ENCODE measurements around the gene MAB21L4. TPM values are rescaled to one million over a fixed set of nuclear protein-coding genes. Genes with fewer than 3 reads are reported as not detected.

The MAB21L4 gene
- total RNA-seq, 1 donor from 2014 or later = not detected

- Mint-ChIP-seq H3K4me3 (no peak overlapping the region), H3K27me3 (ENCODE audit: insufficient read depth) (no peaks in the 10 kb centered on the region), H3K27ac (no peak overlapping the region), H3K9me3 (no peaks in the 10 kb centered on the region), H3K4me1 (ENCODE audit: low read depth) (no peaks in the 10 kb centered on the region), H3K36me3 (ENCODE audit: low read depth) (no peaks in the 10 kb centered on the region)
- DNase-seq (ENCODE audit: low spot score) = no peak
- intact Hi-C loops (cut with micrococcal nuclease) = no loop called here
Measured at GRCh38 chr2:240891492-240892340, 4.2 kb downstream of the MAB21L4 start.

GRCh38 chr2:240890691-240891090, 5.3 kb downstream of the MAB21L4 start:
- Mint-ChIP-seq H3K27me3 (ENCODE audit: insufficient read depth) (no peaks in the 10 kb centered on the region), H3K9me3 (no peaks in the 10 kb centered on the region), H3K4me3 (no peak overlapping the region), H3K4me1 (ENCODE audit: low read depth) (no peaks in the 10 kb centered on the region), H3K27ac (no peak overlapping the region), H3K36me3 (ENCODE audit: low read depth) (no peaks in the 10 kb centered on the region)
- no peak for DNase-seq (ENCODE audit: low spot score)
- intact Hi-C loops (cut with micrococcal nuclease) = no loop called here

DNA sequence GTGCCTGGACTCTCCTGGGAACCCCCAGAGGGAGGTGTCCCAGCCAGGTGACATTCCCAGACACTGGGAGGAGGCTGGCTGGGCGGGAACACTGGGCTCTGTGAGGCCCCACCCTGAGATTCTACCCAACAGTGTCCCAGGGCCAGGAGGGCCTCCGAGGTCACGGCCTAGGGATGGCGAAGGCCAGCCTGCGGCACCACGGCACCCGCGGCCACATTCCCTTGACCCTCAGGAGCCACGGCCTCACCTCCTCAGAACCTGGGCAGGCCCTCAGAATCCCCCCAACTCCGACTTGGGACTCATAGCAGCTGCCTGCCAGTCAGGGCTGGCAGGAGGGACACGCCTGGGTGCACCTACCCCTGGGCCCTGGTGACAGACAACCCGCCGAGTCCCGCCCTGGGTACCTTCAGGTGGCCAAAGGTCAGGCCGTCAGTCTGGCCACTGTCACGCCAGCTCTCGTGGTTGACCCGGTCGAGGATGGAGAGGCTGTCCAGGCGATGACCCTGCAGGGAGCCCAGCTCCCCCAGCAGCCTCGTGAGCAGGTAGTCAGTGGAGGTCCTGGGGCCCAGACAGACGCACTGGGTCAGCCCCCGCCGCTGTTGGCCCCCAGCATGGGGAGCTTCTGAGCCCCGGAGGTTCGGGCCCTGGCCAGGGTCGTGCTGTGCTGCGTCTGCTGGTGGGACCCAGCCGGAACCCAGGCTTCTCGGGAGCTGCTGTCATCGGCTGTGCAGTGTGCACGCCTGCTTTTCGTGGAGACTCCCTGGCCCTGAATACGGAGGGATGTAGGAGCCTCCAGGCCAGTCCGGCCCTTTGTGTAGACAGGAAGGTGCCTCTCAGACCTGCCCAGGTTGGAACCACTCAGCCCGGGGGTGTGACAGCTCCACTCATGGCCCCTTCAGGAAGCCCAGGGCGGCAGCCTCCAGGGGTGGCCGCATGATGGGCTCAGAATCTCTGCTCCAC, 6.1 kb downstream of the MAB21L4 start:
- Mint-ChIP-seq H3K9me3 (no peaks in the 10 kb centered on the region), H3K36me3 (ENCODE audit: low read depth) (no peaks in the 10 kb centered on the region), H3K27ac (no peak overlapping the region), H3K27me3 (ENCODE audit: insufficient read depth) (no peaks in the 10 kb centered on the region), H3K4me3 (no peak overlapping the region), H3K4me1 (ENCODE audit: low read depth) (no peaks in the 10 kb centered on the region)
- intact Hi-C loops (cut with micrococcal nuclease) = no loop called here
- DNase-seq (ENCODE audit: low spot score) = no peak

DNA sequence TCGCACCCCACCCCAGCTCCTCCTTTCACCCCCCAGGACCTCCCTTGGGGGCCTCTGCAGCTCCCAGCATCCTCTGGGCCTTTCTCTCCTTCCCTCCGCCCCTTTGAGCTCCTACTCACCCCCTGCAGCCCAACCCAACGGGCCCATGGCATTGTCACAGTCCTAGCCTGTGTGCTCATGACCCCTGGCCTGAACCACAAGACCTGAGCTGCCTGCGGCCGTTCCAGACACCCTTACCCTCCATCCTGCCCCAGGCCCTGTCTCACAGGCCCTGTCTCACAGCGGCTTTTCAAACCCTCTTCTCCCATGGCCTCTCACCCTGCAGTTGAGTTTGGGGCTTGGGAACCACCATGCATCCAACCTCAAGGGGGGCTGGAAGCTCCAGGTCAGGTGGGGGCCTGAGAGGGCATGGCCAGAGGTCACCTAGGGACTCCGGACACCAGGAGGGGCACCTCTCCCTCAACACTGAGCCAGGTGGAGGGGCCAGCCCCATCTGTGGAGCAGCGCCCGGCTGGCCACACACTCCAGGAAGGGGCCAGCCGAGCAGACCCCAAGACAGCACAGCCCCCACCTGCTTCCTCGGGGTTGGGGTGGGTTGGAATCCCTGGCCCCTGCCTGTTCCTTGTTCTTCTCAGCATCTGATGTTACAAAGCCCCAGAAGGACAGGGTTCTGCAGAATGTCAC, 6.9 kb downstream of the MAB21L4 start:
- intact Hi-C loops (cut with micrococcal nuclease) = no loop called here

DNA sequence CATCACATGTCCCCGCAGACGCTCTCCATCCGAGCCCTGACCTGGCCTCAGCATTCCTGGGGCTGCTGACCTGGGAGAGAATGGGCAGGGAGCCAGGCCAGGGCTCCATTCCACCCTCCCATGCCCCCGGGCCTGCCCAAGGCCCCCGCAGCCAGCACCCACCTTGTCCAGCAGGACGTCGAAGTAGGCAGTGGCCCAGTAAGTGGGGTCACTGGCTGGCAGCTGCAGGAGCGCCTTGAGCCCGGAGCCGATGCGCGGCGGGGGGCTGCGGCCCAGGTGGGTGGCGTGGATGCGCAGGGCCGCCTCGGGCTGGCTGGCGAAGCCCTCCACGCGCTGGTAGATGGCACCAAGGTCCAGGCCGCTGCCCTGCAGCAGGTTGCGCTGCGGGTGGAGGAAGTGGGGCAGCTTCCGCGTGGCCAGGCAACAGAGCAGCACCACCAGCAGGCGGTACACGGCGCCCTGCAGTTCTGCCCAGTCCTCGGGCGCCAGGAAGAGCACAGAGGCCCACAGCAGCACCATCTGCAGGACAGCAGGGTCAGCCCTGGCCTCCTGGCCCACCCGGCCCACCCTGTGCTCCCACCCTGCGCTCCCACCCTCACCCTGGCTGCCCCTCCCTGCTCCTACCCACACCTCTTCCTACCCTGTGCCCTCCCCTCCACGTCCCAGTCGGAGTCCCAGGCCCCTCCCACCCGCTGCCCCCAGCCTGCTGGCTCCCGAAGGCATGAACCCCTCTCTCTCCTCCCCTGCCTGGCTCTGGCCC, 7.6 kb downstream of the MAB21L4 start:
- Mint-ChIP-seq H3K27me3 (ENCODE audit: insufficient read depth) (no peaks in the 10 kb centered on the region), H3K4me1 (ENCODE audit: low read depth) (no peaks in the 10 kb centered on the region), H3K36me3 (ENCODE audit: low read depth) (no peaks in the 10 kb centered on the region), H3K4me3 (no peak overlapping the region), H3K27ac (no peak overlapping the region), H3K9me3 (no peaks in the 10 kb centered on the region)
- intact Hi-C loops (cut with micrococcal nuclease) = no loop called here
- no peak for DNase-seq (ENCODE audit: low spot score)

More for the DNA sequence above, 6.9 kb downstream of the MAB21L4 start:
- H3K27ac Mint-ChIP-seq = no peak overlapping the region
- no peaks in the 10 kb centered on the region for H3K9me3 Mint-ChIP-seq
- H3K4me3 Mint-ChIP-seq = no peak overlapping the region
- H3K4me1 Mint-ChIP-seq (ENCODE audit: low read depth) = no peaks in the 10 kb centered on the region
- H3K36me3 Mint-ChIP-seq (ENCODE audit: low read depth) = no peaks in the 10 kb centered on the region
- no peaks in the 10 kb centered on the region for H3K27me3 Mint-ChIP-seq (ENCODE audit: insufficient read depth)
- no peak for DNase-seq (ENCODE audit: low spot score)

DNA sequence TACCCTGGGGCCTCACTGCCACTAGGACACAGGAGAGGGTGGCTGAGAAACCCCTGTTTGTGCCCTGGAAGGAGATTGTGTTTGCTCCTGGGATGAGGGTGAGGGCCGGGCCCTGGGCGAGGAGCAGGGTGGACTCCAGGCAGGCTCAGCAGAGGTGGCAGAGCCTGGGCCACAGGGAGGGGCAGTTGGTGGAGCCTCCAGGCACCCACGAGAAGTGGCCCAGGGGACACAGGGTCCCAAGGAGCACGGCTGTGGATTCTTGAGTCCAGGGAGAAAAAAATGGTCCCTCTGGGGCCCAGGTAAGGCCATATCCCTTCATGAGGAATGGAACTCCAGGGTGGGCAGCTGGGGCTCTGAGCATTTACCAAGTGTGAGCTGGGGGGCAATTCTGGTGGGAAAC, 8.3 kb downstream of the MAB21L4 start:
- intact Hi-C loops (cut with micrococcal nuclease) = no loop called here
- DNase-seq (ENCODE audit: low spot score) = no peak
- no peaks in the 10 kb centered on the region for H3K4me1 Mint-ChIP-seq (ENCODE audit: low read depth)
- no peak overlapping the region for H3K27ac Mint-ChIP-seq
- H3K4me3 Mint-ChIP-seq = no peak overlapping the region
- no peaks in the 10 kb centered on the region for H3K27me3 Mint-ChIP-seq (ENCODE audit: insufficient read depth)
- H3K36me3 Mint-ChIP-seq (ENCODE audit: low read depth) = no peaks in the 10 kb centered on the region
- no peaks in the 10 kb centered on the region for H3K9me3 Mint-ChIP-seq

DNA sequence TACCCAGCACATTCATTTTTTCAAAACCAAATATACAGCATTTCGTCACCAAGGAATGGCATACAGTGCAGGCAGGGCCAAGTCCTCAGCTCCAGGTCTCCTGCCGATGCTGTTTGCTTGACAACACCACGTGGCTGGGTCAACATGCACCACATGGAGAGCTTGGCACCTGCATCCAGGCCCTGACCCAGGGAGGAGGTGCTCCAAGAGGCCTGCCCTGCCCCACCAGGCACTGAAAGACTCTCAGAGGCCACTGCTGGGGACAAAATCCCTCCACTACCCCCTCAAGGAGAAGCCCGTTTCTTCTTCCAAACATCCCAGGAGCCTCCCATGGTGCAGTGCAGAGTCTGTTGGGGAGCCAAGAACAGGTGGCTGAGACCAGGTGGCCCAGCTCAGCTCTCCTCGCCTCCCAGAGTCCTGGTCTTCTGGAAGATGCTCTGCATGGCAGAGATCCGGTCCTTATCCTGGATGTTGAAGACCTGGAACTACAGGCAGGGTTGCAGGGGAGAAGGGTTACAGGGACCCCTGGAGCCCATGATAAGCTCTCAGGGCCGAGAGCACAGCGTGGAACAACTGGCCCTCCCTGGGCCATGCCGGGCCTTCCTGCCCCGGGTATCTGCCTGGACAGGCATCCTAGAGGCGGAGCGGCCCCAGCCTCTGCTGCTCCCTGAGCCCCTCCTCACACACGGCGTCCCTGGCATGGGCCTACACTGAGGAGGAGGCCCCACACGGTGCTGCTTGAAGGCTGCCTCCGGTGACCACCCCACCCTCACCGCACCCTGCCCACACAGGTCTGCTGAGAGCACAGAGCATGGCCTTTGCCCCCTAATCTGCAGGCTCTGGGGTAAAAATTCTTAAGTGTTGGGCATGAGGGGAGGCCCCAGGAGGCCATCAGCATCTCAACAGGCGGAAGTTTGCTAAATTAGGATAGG, 9.0 kb downstream of the MAB21L4 start:
- Mint-ChIP-seq H3K27me3 (ENCODE audit: insufficient read depth) (no peaks in the 10 kb centered on the region), H3K4me1 (ENCODE audit: low read depth) (no peaks in the 10 kb centered on the region), H3K4me3 (no peak overlapping the region), H3K9me3 (no peaks in the 10 kb centered on the region), H3K36me3 (ENCODE audit: low read depth) (no peaks in the 10 kb centered on the region), H3K27ac (no peak overlapping the region)
- intact Hi-C loops (cut with micrococcal nuclease) = no loop called here
- DNase-seq (ENCODE audit: low spot score) = no peak

DNA sequence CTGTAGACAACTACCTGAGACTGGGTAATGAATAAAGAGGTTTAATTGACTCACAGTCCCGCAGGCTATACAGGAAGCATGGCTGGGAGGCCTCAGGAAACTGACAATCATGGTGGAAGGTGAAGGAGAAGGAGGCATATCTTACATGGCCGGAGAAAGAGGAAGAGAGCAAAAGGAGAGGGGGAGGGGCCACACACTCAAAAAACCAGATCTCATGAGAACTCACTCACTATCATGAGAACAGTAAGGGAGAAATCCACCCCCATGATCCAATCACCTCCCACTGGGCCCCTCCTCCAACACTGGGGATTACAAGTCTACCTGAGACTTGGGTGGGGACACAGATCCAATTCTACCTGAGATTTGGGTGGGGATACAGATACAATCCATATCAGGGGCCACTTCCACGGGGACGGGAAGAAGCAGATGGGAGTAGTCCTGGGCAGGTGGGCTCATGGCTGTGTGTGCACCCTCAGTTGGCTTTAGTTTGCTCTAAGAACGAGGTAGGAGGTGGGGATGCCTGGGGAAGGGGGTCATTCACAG, 9.9 kb downstream of the MAB21L4 start:
- Mint-ChIP-seq H3K36me3 (ENCODE audit: low read depth) (no peaks in the 10 kb centered on the region), H3K4me3 (no peak overlapping the region), H3K4me1 (ENCODE audit: low read depth) (no peaks in the 10 kb centered on the region), H3K27me3 (ENCODE audit: insufficient read depth) (peaks cover 4% of the 10 kb centered on the region), H3K27ac (no peak overlapping the region), H3K9me3 (no peaks in the 10 kb centered on the region)
- intact Hi-C loops (cut with micrococcal nuclease) = no loop called here
- DNase-seq (ENCODE audit: low spot score) = no peak

GRCh38 chr2:240885566-240885965, 10.4 kb downstream of the MAB21L4 start:
- no peaks in the 10 kb centered on the region for H3K4me1 Mint-ChIP-seq (ENCODE audit: low read depth)
- intact Hi-C loops (cut with micrococcal nuclease) = no loop called here
- no peak overlapping the region for H3K27ac Mint-ChIP-seq
- H3K27me3 Mint-ChIP-seq (ENCODE audit: insufficient read depth) = peaks cover 7% of the 10 kb centered on the region
- H3K4me3 Mint-ChIP-seq = no peak overlapping the region
- no peaks in the 10 kb centered on the region for H3K36me3 Mint-ChIP-seq (ENCODE audit: low read depth)
- H3K9me3 Mint-ChIP-seq = no peaks in the 10 kb centered on the region
- DNase-seq (ENCODE audit: low spot score) = no peak

DNA sequence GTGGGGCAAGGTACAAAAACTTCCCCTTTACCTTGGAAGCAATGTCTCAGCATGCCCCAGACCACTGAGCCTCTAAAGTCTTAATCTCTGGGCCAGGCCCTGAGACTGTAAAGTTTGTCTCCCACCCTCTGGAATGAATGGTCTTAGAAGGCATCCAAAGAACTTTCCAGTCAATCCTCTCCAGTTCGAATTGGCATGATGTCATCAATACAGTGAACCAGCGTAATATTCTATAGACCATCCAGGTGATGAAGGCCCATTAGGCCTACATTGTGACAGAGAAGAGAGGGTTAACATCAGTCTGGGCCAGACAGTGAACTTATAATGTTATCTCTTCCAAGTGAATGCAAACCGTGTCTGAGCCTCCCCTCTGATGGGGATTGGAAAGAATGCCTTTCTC, 11.2 kb downstream of the MAB21L4 start:
- H3K36me3 Mint-ChIP-seq (ENCODE audit: low read depth) = no peaks in the 10 kb centered on the region
- H3K9me3 Mint-ChIP-seq = no peaks in the 10 kb centered on the region
- no peak for DNase-seq (ENCODE audit: low spot score)
- H3K4me1 Mint-ChIP-seq (ENCODE audit: low read depth) = no peaks in the 10 kb centered on the region
- H3K4me3 Mint-ChIP-seq = no peak overlapping the region
- intact Hi-C loops (cut with micrococcal nuclease) = no loop called here
- no peak overlapping the region for H3K27ac Mint-ChIP-seq
- H3K27me3 Mint-ChIP-seq (ENCODE audit: insufficient read depth) = peaks cover 7% of the 10 kb centered on the region

- Mint-ChIP-seq H3K27me3 (ENCODE audit: insufficient read depth) (peaks cover 7% of the 10 kb centered on the region), H3K9me3 (no peaks in the 10 kb centered on the region), H3K27ac (no peak overlapping the region), H3K36me3 (ENCODE audit: low read depth) (no peaks in the 10 kb centered on the region), H3K4me3 (no peak overlapping the region), H3K4me1 (ENCODE audit: low read depth) (no peaks in the 10 kb centered on the region)
- intact Hi-C loops (cut with micrococcal nuclease) = no loop called here
- no peak for DNase-seq (ENCODE audit: low spot score)
Measured at GRCh38 chr2:240884221-240884620, 11.7 kb downstream of the MAB21L4 start.
